Measurements from ENCODE around the gene SGSH.
"Not testable (repeated sequence)": the region's sequence is repeated elsewhere in the genome, so short reads cannot be mapped to it uniquely, and the experiment has no call there.

The SGSH gene

DNA sequence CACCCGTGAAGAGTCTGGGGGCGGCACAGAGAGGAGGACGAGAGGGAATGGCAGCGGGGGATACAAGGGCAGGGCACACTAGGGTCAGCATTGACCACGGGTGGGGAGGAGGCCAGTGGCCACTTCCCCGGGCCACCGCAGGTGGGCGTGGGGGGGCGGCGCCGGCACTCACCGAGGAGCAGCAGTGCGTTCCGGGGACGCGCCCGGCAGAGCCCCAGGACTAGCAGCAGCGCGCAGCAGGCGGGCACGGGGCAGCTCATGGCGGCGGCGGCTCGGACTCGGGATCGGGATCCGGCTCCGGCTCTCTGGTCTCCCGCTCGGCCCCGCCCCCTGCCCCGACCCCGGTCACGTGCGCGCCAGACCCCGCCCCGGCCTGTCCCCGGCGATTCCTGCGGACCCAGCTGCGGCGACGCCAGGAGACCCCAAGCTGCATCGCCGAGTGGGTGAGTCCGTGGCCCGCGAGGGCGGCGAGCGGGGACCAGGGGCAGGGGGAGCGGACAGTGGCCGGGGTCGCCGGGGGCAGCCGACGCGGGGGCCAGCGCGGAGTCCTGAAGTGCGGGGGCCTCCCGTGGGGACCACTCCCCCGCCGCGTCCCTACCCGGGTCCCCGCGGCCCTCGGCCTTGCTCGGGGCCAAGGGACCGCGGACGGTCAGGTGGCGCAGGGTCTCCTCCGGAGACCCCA lies at the start of gene SGSH, which contains the start of gene SLC26A11:
Gene SGSH, minus strand, starts transcription at position 280 of the 682 bp plus-strand sequence. Its CDS starts 20 bp downstream, at position 260.
Gene SLC26A11, plus strand, starts transcription at position 374 of the 682 bp plus-strand sequence. CDS start 1,134 bp downstream, outside the sequence.
- peak; percentile 67 for DNase-seq

DNA sequence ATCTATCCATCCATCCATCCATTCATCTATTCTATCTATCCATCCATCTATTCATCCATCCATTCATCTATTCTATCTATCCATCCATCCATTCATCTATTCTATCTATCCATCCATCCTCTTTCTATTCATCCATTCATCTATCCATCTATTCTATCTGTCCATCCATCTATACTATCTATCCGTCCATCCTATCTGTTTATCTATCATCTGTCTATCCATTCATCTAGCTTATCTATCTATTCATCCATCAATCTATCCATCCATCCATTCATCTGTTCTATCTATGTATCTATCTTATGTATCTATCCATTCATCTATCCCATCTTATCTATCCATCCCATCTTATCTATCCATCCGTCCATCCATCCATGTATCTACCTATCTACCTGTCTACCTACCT lies 49.3 kb upstream of the SGSH start:
- no peak for DNase-seq

DNA sequence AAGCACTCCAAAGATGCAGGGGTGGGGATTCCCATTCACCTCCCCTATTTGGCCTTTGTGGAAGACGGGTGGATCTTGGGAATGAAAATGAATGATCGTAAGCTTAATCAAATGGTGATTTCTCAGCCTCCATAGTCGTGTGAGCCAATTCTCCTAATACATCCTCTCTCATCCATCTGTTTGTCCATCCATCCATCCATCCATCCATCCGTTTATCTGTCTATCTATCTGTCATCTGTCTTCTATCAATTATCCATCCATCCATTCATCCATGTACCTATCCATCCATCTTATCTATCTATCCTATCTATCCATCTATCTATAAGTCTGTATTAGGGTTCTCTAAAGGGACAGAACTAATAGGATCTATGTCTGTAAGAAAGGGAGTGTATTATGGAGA lies 48.3 kb upstream of the SGSH start:
- no peak for DNase-seq

DNA sequence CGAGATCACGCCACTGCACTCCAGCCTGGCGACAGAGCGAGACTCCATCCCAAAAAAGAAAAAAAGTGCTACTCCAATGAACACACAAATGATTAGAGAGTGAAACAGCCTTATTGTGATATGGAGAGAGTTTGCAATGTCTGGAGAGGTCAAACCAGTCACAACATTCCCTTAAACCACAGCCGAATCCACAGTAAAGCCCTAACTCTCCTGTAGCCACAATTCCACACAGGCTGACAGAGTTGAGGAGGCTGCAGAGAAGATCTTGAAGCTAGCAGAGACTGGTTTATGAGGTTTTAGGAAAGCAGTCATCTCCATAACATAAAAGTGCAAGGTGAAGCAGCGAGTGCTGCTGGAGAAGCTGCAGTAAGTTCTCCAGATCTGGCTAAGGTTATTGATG lies 47.3 kb upstream of the SGSH start:
- no peak for DNase-seq

DNA sequence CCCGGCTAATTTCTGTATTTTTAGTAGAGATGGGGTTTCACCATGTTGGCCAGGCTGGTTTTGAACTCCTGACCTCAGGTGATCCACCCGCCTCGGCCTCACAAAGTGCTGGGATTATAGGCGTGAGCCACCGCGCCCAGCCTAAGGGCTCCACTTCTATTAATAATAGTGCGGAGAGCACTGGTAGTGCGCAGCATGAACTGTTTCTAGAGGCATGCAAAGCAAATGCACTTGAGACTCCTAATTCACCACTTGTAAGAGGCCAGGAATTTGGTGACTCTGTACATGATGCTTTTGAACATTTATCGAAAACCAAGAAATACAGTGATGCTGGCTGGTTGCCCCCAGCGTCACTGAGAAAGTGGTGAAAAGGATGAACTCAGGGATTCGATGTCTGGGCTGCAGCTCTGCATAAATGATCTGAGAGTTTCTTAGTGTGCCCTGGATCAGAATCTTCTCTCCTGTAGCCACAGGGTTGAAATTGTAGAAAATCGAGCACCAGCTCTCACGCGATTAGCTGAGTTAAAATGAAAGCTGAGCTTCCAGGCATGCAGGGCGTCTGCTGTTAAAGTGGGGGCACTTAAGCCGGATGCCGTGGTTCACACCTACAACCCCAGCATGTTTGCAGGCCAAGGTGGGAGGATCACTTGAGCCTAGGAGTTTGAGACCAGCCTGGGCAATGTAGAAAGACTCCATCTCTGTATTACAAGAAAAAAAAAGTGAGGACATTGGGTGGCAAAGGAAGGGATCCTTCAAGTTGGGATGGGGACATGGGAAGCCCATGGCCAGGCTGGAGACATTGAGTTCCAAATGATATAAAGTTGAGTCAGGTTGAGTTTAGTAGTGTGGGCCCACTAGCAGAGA lies 45.3 kb upstream of the SGSH start:
- peak; percentile 83 for DNase-seq

DNA sequence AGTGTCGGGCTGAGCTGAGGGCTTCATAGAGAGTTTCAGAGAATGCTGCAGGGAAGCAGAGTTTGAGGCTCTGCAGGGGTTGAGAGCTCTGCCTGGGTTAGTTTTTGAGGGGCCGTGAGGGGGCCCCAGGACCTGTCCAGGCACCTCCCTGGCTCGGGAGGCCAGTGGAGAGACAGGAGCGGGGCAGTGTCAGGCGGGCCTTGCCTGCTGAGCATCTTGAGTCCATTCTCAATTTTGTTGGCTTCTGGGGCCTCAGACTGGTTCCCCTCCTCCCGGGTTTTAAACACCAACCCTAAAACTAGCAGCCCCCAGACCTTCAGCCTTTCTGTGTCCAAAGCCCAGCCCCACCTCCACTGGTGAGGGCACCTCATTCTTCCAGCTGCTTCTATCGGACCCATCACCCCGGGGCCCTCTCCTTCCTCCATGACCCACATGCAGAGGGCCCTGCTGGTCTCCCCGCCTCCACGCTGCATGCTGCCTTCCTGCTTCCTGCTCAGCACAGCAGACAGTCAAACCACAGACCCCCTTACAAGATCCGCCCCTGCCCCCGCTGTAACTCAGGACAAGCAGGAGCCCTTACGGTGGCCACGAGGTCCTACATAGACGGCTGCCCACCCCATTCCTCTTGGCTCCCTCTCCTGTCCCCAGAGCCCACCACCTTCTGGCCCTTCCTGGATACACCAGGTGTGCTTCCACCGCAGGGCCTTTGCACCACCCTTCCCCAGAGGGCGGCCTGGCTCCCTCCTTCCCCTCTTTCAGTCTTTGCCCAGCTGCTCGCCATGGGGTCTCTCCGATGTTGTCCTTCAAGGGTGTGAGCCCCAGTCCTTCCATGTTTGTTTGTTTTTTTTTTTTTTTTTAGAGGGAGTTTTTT lies 44.3 kb upstream of the SGSH start:
- DNase-seq, result peak; percentile 63

DNA sequence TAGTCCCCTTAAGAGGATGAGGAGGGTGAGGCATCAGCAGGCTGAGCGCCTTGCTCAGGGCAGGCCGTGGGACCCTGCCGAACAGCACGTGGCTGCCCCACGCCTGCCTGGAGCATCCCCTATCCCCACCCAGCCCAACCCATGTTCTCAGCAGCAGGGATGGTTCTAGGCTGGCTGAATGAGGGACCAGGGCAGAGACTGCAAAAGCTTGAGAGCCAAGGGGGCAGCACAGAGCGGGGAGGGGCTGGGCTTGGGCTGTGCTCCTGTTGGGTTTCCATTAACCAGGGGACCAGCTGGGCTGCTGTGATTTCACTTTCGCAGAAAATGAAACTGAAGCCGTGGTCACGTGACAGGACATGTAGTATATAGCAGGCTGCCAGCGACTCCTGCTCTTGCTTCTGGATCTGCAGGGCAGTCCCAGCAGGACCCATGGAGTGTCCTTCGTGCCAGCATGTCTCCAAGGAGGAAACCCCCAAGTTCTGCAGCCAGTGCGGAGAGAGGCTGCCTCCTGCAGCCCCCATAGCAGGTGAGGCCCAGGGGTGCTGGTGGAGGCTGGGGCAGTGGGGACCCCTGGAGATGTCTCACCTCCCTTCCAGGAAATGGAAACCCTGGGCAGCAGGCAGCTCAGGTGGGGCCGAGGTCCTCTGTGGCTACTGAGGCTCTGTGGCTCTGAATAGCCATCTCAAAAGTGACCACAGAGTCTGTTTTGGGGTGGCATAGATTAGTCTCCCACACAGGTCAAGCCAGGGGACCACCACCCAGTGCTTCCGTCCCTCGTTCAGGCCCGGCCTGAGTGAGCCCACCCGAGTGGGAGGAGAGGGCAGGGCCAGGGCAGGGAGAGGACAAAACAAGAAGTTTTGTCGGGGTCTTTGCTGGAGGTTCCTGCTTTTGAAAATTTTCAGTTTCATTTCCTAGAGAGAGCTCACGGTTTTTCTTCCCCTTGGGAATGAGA lies 43.4 kb upstream of the SGSH start:
- peak; percentile 92 for DNase-seq

DNA sequence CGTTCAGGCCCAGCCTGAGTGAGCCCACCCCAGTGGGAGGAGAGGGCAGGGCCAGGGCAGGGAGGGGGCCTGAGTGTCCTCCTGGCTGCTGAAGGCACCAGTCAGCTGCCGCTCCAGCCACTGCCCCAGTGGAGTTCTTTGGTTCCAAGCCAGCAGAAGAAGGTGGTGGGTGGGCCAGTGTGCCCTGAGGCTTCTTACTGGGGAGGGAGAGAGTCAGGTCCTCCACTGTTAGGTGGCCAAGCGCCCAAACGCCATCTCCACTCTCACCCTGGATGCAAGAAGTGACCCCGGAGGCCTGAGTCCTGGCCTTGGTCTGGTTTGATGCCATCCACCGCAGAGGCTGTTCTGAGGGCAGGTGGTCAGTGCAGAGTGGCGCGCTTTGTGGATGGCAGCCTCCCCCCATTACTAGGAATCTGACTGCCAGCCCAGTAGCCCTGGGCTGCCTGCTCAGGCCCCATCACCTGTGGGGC lies 42.7 kb upstream of the SGSH start:
- DNase-seq, result no peak

DNA sequence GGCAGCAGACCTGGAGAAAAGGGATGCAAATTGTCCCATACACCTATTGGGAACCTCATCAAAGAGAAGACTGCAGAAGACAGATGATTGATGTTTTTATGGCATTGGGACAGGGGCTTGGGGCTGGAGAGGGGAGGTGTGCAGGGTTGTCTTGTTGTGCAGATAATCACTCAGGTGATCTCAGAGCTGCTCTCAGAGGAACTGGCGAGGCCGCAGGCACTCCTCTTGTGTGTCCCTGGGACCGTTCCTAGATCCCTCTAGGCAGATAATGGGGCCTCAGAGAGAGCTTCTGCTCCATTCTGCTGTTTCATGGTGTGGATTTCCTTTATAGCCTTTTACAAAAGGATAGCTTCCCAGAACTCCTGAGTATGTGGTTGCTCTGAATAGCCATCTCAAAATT lies 42.2 kb upstream of the SGSH start:
- DNase-seq, result no peak

DNA sequence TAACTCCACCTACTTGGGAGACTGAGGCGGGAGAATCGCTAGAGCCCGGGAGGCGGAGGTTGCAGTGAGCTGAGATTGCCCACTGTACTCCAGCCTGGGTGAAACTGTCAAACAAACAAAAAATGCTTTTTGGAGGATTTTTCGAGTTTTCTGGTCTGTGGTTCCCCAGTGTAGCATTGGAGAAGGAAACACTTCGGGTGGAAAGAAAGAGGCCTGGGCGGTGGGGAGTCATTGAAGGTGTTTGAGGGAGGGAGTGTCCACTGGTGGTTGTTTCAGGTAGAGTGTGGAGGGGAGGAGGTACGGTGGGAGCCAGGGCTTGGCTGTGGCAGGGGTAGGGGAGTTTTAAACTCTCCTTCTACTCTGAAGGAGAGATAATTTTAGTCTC lies 41.8 kb upstream of the SGSH start:
- no peak for DNase-seq

DNA sequence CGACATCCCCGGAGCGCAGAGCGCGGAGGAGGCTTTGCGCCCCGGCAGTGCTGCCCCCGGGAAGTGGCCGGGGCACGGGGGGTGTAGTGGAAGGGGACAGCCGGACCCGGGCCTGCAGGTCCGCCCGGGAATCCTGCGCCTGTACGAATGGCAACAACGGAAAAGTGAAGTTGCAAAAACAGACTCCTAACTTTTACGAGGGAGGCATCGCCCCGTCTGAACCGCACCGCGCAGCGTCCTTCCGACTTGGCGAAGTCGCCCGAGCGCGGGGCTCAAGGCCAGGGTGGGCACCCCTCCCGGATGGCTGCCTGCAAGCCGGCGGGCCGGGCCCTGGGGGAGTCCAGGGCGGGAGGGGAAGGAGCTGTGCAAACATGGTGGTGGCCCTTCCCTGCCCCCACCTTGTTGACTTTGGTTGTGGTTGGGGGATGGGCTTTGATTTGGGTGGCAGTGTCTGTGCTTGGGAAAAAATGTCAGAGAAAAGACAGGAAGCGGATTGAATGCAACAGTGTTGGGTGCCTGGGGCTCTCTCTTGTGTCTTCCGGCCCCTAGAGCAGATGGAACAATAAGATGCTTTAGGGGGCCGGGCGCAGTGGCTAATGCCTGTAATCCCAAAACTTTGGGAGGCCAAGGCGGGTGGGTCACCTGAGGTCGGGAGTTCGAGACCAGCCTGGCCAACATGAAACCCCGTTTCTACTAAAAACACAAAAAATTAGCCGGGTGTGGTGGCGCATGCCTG lies 41.2 kb upstream of the SGSH start:
- DNase-seq, result peak; percentile 62

DNA sequence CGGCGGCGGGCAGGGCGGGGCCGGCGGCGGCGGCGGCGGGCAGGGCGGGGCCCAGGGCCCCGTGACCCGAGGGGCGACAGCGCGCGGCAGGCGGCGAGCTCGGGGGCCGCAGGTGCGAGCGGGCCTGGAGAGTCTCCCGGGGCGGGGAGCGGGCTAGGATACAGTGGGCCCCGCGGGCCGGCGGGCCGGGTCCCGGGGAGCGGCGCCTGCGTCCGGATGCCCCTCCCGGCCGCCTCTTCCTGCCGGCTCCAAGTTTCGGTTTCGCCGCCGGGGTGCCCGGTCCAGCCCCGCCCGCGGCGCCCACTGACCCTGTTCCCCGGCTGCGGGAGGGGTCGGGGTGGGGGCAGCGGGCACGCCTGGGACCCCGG lies 40.6 kb upstream of the SGSH start, which contains the start of gene RNF213:
Gene RNF213, plus strand, starts transcription at position 62 of the 368 bp plus-strand sequence. CDS start 2,830 bp downstream, outside the sequence.
- peak; percentile 49 for DNase-seq

DNA sequence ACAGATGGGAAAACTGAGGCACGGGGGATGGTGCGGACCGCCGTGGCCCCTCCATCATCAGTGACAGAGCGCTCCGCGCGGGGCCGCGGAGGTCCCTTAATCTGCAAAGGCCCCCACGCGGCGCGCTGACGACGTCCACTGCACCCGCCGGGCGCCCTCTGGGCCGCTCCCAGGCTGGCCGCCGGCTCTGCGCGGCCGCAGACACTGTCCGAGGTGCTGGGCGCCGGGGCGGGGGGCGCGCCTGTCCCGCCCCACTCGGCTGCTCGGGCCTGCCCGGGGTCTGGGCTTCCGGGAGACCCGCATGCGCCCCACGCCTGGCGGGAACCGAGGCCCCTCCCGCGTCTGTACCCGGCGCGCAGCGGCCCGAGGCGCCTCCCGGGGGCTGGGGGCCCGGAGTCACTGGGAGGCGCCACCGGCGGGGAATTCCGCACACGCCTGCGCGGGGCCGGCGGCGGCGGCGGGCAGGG lies 40.0 kb upstream of the SGSH start:
- DNase-seq, result peak; percentile 81

DNA sequence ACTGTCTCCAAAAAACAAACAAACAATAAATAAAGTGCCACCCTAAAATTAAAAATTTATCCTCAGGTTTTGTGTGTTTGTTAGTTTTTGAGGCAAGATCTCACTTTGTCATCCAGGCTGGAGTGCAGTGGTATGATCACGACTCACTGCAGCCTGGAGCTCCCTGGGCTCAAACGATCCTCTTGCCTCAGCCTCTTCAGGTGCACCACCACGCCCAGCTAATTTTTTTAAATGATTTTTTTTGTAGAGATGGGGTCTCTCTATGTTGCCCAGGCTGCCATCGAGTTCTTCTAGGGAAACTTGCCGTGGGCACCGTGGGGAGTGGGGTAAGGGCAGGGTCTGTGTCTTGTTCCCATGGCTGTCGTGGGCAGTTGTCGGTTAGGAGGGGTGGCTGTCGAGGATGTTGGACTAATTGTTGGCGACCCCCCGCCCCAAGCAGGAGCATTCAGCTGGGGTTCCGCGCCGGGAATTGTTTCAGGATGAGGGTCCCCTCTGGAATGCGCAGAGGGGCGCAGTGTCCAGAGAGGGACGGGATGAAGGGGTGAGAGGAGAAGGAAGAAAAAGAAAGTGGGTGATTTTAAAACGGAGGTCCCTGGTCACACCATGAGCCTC lies 39.4 kb upstream of the SGSH start:
- DNase-seq, result peak; percentile 32

DNA sequence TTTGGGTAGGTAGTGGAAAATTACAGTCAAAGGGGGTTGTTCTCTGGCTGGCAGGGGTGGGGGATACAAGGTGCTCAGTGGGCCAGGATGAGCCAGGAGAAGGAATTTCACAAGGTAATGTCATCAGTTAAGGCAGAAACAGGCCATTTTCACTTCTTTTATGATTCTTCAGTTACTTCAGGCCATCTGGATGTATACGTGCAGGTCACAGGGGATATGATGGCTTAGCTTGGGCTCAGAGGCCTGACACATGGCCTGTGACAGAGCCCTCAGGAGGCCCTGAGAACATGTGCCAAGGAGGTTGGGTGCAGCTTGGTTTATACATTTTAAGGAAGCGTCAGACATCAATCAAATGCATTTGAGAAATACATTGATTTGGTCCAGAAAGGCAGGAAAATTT lies 38.2 kb upstream of the SGSH start:
- DNase-seq, result not testable (repeated sequence)

DNA sequence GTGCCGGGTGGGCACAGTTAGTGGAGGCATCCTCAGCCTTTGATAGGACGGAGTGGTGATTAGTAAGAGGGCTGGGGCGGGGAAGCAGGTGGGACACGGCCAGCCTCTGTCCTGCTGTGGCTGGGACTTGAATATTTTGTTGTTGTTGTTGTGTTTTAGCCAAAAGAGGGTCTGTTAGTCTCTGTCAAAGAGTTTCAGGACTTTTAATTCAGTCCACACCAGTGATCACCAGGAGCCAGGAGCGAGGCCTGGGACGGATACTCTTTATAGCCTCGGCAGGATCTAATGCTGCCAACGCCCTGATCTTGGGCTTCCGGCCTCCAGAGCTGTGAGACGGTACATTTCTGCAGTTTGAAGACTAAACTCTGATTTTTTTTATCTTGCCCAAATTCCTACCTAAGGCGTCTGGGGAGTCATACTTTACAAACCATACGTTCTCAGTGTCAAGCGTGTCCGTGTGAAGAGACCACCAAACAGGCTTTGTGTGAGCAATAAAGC lies 37.6 kb upstream of the SGSH start:
- no peak for DNase-seq

DNA sequence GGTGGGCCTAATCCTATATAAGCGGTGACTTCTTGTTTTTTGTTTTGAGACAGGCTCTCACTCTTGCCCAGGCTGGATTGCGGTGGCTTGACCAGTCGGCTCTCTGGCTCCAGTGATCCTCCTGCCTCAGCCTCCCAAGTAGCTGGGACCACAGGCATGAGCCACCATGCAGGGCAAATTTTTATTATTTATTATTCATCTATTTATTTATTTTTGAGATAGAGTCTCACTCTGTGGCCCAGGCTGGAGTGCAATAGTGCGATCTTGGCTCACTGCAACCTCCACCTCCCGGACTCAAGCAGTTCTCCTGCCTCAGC lies 35.9 kb upstream of the SGSH start:
- DNase-seq, result no peak

DNA sequence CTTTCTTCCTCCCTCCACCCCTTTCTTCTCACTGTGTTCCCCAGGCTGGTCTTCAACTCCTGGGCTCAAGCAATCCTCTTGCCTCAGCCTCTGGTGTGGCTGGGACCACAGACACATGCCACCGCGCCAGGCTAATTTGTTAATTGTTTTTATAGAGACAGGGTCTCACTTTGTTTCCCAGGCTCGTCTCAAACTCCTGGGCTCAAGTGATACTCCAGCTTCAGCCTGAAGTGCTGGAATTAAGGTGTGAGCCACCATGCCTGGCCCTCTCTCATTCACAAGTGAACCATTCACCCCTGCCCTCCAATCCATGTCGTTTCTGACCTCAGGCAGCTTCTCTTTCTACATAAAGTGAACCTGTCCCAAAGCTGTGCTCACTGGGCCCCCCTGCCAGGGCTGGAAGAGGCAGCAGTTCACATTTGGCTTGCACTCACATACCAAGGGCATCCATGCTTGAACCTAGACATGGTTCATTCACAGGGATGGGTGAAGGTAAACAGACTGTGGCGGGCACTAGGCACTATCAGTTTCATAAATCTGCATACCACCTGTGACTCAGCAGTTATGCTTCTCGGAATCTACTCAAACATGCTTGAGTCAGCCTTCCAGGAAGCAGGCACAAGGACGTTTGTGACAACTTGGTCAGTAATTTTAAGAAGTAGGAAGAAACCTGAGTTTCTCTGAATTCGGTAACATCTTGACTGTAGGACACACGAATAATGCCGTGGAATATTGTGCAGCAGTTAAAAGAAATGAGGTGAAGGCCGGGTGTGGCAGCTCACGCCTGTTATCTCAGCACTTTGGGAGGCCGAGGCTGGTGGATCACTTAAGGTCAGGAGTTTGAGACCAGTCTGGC lies 34.5 kb upstream of the SGSH start:
- peak; percentile 82 for DNase-seq

DNA sequence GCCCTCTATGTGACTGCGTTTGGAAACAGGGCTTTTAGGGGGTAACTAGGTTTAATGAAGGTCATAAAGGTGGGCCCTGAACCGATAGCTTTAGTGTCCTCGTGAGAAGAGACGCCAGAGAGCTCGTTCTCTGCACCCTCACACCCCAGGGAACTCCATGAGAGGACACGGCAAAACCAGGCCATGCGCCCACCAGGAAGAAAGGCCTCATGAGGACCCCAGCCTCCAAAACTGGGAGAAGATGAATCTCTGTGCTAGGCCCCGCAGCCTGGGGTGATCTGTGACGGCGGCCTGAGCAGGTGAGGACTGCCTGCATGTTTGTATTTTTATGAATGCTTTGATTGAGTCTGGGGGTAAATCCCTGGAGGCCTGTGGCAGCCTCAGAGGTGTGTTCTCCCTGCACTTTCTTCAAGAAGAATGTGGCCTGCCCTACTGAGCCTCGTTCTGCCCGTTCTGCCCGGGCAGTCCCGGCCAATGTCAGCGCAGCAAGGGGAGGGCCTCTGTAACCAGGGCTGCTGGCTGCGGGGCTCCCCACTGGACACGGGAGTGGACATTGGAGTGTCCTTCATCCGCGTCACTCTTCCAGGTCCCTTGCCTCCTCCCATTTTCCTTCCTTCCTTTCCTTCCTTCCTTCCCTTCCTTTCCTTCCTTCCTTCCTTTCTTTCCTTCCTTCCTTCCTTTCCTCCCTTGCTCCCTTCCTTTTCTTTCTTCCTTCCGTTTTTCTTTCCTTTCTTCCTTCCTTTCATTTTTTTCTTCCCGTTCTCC lies 33.7 kb upstream of the SGSH start:
- no peak for DNase-seq

Measured in stimulated activated CD4-positive, alpha-beta T cell treated with anti-CD3 and anti-CD28 coated beads, Interleukin-4, amount 100 ng/mL, for 24 hours (primary cell).